ENCODE results near the gene ZC3H15. TPM values are rescaled to one million over a fixed set of nuclear protein-coding genes. Genes with fewer than 3 reads are reported as not detected.

ZC3H15 gene
- total and polyA plus RNA-seq, 2 of the 8 experiments (the other 6 are each of a cell fraction or from before 2014, with no cell fraction given) = 32.0 to 80.8 TPM

DNA sequence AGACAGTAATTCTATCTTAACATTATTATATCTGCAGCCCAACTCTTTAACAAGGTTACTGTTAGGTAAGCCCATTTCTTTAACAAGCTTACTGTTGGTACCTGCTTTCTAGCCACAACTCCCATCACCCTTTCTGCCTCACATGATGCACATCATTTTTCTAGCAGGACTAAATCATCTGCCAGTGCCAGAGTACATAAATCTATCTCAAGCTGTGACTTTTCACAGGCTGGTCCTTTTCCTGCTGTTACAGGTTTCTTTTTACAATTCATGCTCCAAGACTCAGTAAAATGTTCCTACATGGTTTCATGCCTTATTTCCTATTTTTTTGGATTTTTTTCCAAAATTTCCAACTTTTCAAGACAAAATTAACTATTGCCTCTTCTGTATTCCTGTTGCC lies 30.4 kb upstream of the ZC3H15 start:
- no peaks in the 10 kb centered on the region for H3K23me2 ChIP-seq (ENCODE audit: low read depth, low read length)
- H2BK5ac ChIP-seq (ENCODE audit: low read depth, low read length) = no peak overlapping the region
- H4K20me1 ChIP-seq (replicated peaks in 1 of 2; ENCODE audit: control insufficient read depth in 1 of 2, insufficient read depth in 2 of 2, low read length in 2 of 2) = no peaks in the 10 kb centered on the region
- H3K9me3 ChIP-seq (ENCODE audit: insufficient read depth in 2 of 2, low read depth in 1 of 2, low read length in 1 of 2) = no peaks in the 10 kb centered on the region
- no peak overlapping the region for H4K5ac ChIP-seq (ENCODE audit: insufficient read length, low read depth, low read length)
- ChIA-PET POLR2A (ENCODE audit: partially characterized antibody) (no interaction called here), CTCF (ENCODE audit: partially characterized antibody) (interaction anchor here (2.1 kb wide), 1 partner anchor 476 kb away, joined by 7 read pairs; no protein-coding TSS in a partner anchor)
- H3K9ac ChIP-seq (replicated peaks in 1 of 4; ENCODE audit: extremely low read depth in 1 of 4, low read depth in 3 of 4, low read length in 3 of 4) = no peak overlapping the region
- no peak overlapping the region for H3K4me2 ChIP-seq (ENCODE audit: insufficient read depth in 1 of 2, low read depth in 2 of 2, low read length in 2 of 2)
- H3K14ac ChIP-seq (ENCODE audit: insufficient read length) = no peak overlapping the region
- no peak overlapping the region for H3K23ac ChIP-seq (ENCODE audit: insufficient read length)
- no peaks in the 10 kb centered on the region for H3K79me1 ChIP-seq (ENCODE audit: low read depth, low read length)
- FAIRE-seq (no peak), DNase-seq (ENCODE audit: low read depth in 1 of 2, low spot score in 2 of 2) (no peak)
- no peak overlapping the region for H3K18ac ChIP-seq (ENCODE audit: extremely low read depth, low read length)
- no peak overlapping the region for H3K56ac ChIP-seq (replicated peaks; ENCODE audit: insufficient read length, low read depth, low read length)
- no peaks in the 10 kb centered on the region for H3K4me1 ChIP-seq (replicated peaks in 1 of 4; ENCODE audit: control insufficient read depth in 3 of 4, insufficient read depth in 4 of 4, low read length in 3 of 4)
- no peak overlapping the region for H3K4me3 ChIP-seq (ENCODE audit: extremely low read depth in 1 of 4, insufficient read depth in 2 of 4, low read depth in 3 of 4, low read length in 4 of 4)
- no peak overlapping the region for H2BK12ac ChIP-seq (ENCODE audit: low read depth, low read length)
- H3K79me2 ChIP-seq (ENCODE audit: control insufficient read depth in 1 of 2, insufficient read depth in 2 of 2, low read length in 2 of 2) = no peaks in the 10 kb centered on the region
- H2BK20ac ChIP-seq (ENCODE audit: low read length) = no peak overlapping the region
- no peak overlapping the region for H2AFZ ChIP-seq (ENCODE audit: low read length)
- H3K4ac ChIP-seq (replicated peaks; ENCODE audit: insufficient read length, low read depth, low read length) = no peak overlapping the region
- H3K27me3 ChIP-seq (replicated peaks in 1 of 4; ENCODE audit: control insufficient read depth in 3 of 4, extremely low read depth in 1 of 4, insufficient read depth in 3 of 4, low read length in 3 of 4) = no peaks in the 10 kb centered on the region
- H3K27ac ChIP-seq (ENCODE audit: low read depth, low read length) = no peak overlapping the region
- no peak overlapping the region for H2AK5ac ChIP-seq (ENCODE audit: low read depth, low read length)
- no peak overlapping the region for H4K91ac ChIP-seq (replicated peaks; ENCODE audit: insufficient read length, low read length)
- no peak overlapping the region for H2BK120ac ChIP-seq (replicated peaks; ENCODE audit: low read depth, low read length)
- peaks cover 0 to 2% (median 0%) of the 10 kb centered on the region in 4 experiments; a peak in 1 of 8 replicates for H3K36me3 ChIP-seq (ENCODE audit: control insufficient read depth in 2 of 4, insufficient read depth in 4 of 4, low read length in 3 of 4)
- no peak overlapping the region for H4K8ac ChIP-seq (ENCODE audit: extremely low read depth, insufficient read depth, low read length)
- H2BK15ac ChIP-seq (ENCODE audit: low read length) = no peak overlapping the region
- TF ChIP-seq E2F6 (IDR thresholded peaks at IDR 0.05) = no peak
- TF ChIP-seq RXRA (IDR thresholded peaks at IDR 0.05; ENCODE audit: insufficient read depth, low read depth, low read length) = no peak

Measured in H1 (cell line).